ENCODE results near the gene ACACB. TPM values are rescaled to one million over a fixed set of nuclear protein-coding genes. Genes with fewer than 3 reads are reported as not detected.
A peak's percentile ranks its signal among the peaks of the same experiment; 100 is the strongest.

Gene ACACB
- total RNA-seq, 4 donors from 2014 or later = 19.6 to 38.2 (median 25.8) TPM

DNA sequence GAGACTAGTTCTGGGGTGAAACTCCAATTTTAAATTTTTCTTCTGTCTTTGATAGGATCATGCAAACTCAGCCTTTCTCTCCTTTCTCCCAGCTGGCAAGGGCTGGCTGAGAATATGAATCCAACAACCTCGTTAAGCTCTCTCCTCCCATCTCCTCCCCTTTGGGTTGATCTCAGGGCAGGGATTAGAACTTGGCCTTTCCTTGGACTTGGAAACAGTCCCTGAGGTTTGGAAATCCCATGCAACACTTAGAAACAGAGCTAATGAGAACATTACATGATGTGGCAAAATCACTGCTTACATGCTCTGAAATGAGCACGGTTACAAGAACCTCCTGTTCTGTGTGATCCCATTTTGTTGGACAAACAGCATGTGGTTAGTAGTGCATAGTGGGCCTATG is 31.6 kb downstream of the ACACB start:
- WGBS, 2 donors = 11 to 18% methylated on average over 2 of the region's 2 CpGs
- peak in 1 of 2 donors; percentile 71 for DNase-seq (ENCODE audit: low spot score in 2 of 2)

DNA sequence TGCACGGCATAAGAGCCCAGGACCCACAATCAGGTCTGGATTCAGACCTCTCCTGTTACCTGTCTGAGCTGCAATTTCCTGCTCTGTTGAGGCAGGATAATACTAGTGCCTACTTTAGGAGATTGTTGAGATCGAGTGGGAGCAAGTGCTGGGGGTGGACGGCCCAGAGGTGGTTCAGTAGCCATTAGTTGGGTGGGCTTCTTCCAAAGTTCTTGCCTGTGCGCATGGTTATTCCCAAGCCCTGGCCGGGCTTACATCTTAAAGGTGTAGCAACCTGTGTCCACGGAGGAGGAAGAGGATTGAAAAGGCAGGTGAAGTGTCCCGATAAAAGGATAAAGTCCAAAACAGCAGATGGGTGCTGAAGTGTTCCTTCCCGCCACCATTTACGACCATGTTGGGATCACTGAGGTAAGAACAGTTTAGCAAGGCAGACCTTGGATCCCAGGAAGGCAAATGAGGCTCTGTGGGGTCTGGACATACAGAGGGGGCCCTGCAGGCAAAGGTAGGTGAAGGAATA is 33.8 kb downstream of the ACACB start:
- TF ChIP-seq, protein P1, sequence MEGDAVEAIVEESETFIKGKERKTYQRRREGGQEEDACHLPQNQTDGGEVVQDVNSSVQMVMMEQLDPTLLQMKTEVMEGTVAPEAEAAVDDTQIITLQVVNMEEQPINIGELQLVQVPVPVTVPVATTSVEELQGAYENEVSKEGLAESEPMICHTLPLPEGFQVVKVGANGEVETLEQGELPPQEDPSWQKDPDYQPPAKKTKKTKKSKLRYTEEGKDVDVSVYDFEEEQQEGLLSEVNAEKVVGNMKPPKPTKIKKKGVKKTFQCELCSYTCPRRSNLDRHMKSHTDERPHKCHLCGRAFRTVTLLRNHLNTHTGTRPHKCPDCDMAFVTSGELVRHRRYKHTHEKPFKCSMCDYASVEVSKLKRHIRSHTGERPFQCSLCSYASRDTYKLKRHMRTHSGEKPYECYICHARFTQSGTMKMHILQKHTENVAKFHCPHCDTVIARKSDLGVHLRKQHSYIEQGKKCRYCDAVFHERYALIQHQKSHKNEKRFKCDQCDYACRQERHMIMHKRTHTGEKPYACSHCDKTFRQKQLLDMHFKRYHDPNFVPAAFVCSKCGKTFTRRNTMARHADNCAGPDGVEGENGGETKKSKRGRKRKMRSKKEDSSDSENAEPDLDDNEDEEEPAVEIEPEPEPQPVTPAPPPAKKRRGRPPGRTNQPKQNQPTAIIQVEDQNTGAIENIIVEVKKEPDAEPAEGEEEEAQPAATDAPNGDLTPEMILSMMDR (IDR thresholded peaks at IDR 0.05) = no peak
- no peak for TF ChIP-seq POLR2A (IDR thresholded peaks at IDR 0.05)
- intact Hi-C loops (cut with DNase I; ENCODE audit: low total_unique reads) = no loop called here
- H3K4me3 ChIP-seq (ENCODE audit: low read depth, poor library complexity, severe bottlenecking) = no peak overlapping the region
- DNase-seq (ENCODE audit: low spot score in 2 of 2) = no peak
- WGBS, 2 donors = 97% methylated on average over 9 of the region's 9 CpGs

More for the DNA sequence above, 31.6 kb downstream of the ACACB start:
- TF ChIP-seq, protein P1 (IDR thresholded peaks at IDR 0.05) = no peak
- no peak for TF ChIP-seq POLR2A (IDR thresholded peaks at IDR 0.05)
- H3K4me3 ChIP-seq (ENCODE audit: low read depth, poor library complexity, severe bottlenecking) = no peak overlapping the region
- intact Hi-C loops (cut with DNase I; ENCODE audit: low total_unique reads) = no loop called here

DNA sequence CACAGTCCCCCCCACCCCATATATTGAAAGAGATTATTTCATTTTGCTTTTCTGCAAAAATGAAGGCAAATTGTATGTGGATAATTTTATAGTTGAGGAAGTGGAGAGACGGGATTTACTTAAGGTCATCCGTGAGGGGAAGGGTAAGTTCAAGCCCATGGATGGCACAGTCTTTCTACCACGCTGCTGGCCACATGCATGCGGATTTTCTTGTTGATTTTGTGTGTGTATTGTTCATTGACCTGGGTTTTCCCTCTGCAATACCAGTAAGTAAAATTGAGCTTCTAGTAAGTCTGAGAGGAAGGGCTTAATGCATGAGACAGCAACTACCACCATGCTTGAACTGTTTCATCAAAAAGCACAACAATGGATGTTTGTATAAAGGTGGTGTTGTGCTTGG is 35.1 kb downstream of the ACACB start:
- intact Hi-C loops (cut with DNase I; ENCODE audit: low total_unique reads) = no loop called here
- H3K4me3 ChIP-seq (ENCODE audit: low read depth, poor library complexity, severe bottlenecking) = no peak overlapping the region
- 89 to 94% methylated on average over 4 of the region's 4 CpGs for WGBS, 2 donors
- DNase-seq (ENCODE audit: low spot score in 2 of 2) = no peak
- TF ChIP-seq POLR2A (IDR thresholded peaks at IDR 0.05) = no peak
- TF ChIP-seq, protein P1 (IDR thresholded peaks at IDR 0.05) = no peak

DNA sequence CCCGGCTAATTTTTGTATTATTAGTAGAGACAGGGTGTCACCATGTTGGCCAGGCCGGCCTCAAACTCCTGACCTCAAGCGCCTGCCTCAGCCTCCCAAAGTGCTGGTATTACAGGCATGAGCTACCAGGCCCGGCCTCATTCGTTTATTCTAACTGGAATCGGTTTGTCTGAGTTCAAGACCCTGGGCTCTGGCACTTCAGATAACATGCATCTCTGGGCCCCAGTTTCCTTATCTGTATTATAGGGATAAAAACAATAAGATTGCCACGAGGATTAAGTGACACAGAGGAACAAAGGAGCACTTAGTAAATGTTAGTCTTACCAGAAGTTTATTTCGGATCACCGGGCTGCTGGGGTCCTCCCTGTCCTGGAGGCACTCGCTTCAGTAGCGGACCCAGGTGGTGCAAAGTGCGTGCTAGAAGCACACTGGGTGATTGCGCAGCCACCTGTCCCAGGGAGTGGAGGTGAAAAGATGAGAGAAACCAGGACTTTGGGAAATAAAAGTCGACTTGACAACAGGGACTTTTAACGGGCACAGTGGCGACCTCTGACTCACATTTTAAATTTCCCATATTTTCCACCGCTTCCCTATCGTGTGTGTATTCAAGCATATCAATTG is 37.5 kb downstream of the ACACB start:
- WGBS, 2 donors = 35 to 36% methylated on average over 18 of the region's 18 CpGs
- H3K4me3 ChIP-seq (ENCODE audit: low read depth, poor library complexity, severe bottlenecking) = no peak overlapping the region
- peak in 1 of 2 donors; percentile 82 for DNase-seq (ENCODE audit: low spot score in 2 of 2)
- TF ChIP-seq, protein P1 (IDR thresholded peaks at IDR 0.05) = no peak
- TF ChIP-seq POLR2A (IDR thresholded peaks at IDR 0.05) = no peak
- intact Hi-C loops (cut with DNase I; ENCODE audit: low total_unique reads) = no loop called here

DNA sequence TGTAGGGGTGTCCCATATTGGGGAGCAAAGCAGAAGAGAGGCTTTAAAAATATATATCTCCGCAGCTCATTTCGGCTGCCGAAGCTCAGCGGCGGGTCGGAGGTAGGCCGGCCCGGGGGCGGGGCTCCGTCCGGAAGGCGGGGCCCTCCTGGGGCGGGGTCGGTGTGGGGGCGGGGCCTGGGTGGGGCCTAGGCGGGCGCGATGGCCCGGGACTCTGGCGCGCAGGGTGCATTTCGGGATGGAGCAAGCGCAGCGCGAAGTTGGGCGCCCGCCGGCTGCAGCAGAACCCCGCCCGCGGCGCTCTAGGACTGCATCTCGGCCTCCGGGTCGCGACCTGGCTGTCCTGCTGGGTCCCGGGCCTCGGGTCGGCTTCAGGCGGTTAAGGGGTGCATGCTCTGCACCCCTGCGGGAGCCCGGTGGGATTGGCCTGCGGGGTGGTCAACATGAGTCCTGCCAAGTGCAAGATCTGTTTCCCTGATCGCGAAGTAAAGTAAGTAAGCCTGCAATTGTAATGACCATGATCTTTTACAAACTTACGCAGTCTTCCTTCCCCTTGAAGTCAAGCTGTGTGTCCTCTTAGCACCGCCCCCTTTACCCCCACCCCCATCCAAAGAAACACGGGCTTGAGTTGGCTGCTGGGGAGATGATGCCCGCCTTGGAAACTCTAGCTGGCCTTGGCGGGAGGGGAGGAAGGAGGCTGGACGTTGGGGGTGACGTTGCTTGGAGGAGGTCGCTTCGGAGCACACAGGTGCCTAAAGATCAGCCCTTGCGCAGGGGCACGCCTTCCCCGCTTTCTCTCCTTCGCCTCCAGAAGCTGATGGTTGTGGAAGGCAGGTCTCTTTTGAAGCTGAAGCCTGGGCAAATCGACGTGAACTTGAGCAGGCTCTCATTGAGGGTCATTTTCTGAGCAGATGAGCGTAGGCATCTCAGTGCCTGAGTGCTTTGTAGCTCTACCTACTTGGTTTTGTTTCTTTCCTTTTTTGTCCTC is 38.4 kb downstream of the ACACB start:
- peak overlapping the region; percentile 35 for H3K4me3 ChIP-seq (ENCODE audit: low read depth, poor library complexity, severe bottlenecking)
- DNase-seq (ENCODE audit: low spot score in 2 of 2) = peak; percentile 73 to 95
- WGBS, 2 donors = 1 to 4% methylated on average over 29 to 47 of the region's 61 CpGs
- intact Hi-C loops (cut with DNase I; ENCODE audit: low total_unique reads) = no loop called here
- TF ChIP-seq POLR2A (IDR thresholded peaks at IDR 0.05) = no peak
- TF ChIP-seq, protein P1 (IDR thresholded peaks at IDR 0.05) = no peak
